GM23248 (cell line): Measurements from ENCODE around the gene RFK.

ENCODE experiments used
- EZH2 ChIP-seq: fragments of 200-600 bp; sonication (generic); IDR thresholded peaks from 2 replicates; pipeline ENCODE4 v1.6.1; 2018; ENCODE audit warnings: antibody characterized with exemption, mild to moderate bottlenecking; ENCODE audit not compliant: insufficient read depth, poor library complexity, severe bottlenecking
- EZH2phosphoT487 ChIP-seq: fragments of 200-600 bp; sonication (generic); IDR thresholded peaks from 2 replicates; pipeline ENCODE4 v1.6.1; 2018; ENCODE audit warnings: antibody characterized with exemption, moderate library complexity, mild to moderate bottlenecking, low read depth; ENCODE audit not compliant: insufficient read depth

DNA sequence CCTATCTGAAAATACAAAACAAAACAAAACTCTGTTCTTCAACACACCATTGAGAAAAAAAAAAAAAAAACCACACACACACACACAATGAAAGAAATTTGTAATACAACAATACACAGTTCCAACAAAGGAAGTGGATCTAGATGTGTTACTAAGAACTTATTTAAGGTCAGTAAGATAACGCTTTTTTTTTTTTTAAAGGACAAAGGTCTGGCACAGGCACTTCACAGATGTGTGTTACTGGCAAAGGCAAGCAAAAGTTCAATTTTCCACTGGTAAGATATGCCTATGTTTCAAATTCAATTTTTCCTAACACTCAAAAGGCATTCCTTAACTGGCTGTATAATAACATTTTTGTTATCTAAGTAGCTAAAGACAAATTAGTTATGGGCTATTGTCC lies 3.6 kb downstream of the RFK start:
- no peak for TF ChIP-seq EZH2phosphoT487
- TF ChIP-seq EZH2, result no peak
